ENCODE measurements around the gene PRKAB2. TPM values are rescaled to one million over a fixed set of nuclear protein-coding genes. Genes with fewer than 3 reads are reported as not detected.
"Not testable (repeated sequence)": the region's sequence is repeated elsewhere in the genome, so short reads cannot be mapped to it uniquely, and the experiment has no call there.

Gene PRKAB2
- total RNA-seq, 3 donors from 2014 or later, result 16.6 to 27.2 (median 20.2) TPM

DNA sequence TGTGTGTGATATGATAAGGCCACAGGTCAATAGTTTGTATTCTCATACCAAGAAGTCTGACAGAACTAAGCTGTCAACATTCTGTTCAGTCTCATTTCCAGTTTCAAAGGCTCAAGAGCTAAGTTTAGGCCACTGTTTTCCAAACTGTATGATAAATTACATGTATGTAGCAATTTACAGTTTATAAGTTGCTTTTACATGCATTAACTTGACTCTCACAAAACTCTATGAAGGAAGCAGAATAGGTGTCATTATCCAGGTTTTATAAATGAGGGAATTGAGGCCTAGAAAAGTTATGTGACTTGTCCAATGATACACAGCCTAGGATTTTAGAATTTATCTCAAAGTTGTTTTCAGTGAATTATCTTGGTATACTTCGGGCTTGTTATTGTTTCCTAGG, 29.5 kb upstream of the PRKAB2 start:
- H3K4me1 ChIP-seq (ENCODE audit: low read depth), result peaks cover 3% of the 10 kb centered on the region
- no peaks in the 10 kb centered on the region for H3K9me3 ChIP-seq
- TF ChIP-seq, protein P1, sequence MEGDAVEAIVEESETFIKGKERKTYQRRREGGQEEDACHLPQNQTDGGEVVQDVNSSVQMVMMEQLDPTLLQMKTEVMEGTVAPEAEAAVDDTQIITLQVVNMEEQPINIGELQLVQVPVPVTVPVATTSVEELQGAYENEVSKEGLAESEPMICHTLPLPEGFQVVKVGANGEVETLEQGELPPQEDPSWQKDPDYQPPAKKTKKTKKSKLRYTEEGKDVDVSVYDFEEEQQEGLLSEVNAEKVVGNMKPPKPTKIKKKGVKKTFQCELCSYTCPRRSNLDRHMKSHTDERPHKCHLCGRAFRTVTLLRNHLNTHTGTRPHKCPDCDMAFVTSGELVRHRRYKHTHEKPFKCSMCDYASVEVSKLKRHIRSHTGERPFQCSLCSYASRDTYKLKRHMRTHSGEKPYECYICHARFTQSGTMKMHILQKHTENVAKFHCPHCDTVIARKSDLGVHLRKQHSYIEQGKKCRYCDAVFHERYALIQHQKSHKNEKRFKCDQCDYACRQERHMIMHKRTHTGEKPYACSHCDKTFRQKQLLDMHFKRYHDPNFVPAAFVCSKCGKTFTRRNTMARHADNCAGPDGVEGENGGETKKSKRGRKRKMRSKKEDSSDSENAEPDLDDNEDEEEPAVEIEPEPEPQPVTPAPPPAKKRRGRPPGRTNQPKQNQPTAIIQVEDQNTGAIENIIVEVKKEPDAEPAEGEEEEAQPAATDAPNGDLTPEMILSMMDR (IDR thresholded peaks at IDR 0.05), result no peak
- intact Hi-C loops (cut with DNase I, micrococcal nuclease), result no loop called here
- H3K4me3 ChIP-seq, result no peak overlapping the region
- no peak for ATAC-seq
- H3K36me3 ChIP-seq (ENCODE audit: low read depth), result no peaks in the 10 kb centered on the region
- no peak for DNase-seq

DNA sequence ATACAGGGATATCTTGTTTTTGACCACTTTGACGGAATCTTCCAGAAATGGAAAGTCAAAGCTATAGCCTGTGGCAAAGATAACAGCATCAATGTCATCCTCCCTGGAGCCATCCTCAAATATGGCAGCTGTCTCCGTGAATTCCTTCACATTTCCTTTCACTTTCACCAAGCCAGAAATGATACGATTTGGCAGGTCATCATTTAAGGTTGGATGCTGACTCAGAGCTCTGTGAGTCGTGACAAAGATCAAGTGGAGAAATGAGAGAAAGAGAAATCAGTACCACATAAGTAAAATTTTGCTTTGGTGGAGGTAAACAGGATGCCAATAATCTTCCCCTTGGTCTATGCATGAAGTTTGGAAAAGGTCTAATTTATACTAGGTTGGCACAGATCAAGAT, 29.0 kb upstream of the PRKAB2 start:
- ATAC-seq (no peak), DNase-seq (no peak)
- H3K4me3 ChIP-seq, result no peak overlapping the region
- H3K4me1 ChIP-seq (ENCODE audit: low read depth), result peaks cover 3% of the 10 kb centered on the region
- TF ChIP-seq, protein P1 (IDR thresholded peaks at IDR 0.05), result no peak
- intact Hi-C loops (cut with DNase I, micrococcal nuclease), result no loop called here
- no peaks in the 10 kb centered on the region for H3K9me3 ChIP-seq
- no peaks in the 10 kb centered on the region for H3K36me3 ChIP-seq (ENCODE audit: low read depth)

DNA sequence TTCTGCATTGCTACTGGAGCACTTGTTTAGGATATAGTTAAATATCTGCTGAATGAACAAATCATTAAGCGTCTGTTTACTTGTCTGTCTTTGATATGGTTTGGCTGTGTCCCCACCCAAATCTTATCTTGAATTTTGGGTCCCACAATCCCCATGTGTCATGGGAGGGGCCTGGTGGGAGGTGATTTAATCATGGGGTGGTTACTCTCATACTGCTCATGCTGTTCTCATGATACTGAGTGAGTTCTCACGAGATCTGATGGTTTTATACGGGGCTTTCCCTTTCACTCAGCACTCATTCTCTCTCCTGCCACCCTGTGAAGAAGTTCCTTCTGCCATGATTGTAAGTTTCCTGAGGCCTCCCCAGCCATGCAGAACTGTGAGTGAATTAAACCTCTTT, 25.1 kb upstream of the PRKAB2 start:
- H3K4me1 ChIP-seq (ENCODE audit: low read depth); H3K4me3 ChIP-seq; ATAC-seq; DNase-seq; H3K36me3 ChIP-seq (ENCODE audit: low read depth); H3K9me3 ChIP-seq; intact Hi-C loops (cut with DNase I, micrococcal nuclease): not testable (repeated sequence)

DNA sequence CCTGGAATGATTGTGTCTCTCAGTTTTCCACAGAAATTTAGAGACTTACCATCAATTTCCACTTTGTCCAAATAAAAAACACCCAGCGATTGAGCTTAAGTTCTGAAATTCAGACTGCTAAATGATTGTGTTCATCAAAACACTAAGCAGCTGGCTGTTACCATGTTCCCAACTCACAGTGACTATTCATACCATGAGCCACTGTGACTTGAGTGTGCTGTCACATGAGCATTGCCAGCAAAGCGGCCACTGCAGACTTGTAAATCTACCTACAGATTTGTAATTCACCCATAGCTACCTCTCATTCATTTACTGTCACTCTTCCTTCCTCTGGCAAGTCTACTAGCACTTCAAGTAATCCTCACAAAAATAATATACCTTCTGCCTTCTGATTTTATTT, 17.2 kb upstream of the PRKAB2 start:
- ATAC-seq (no peak), DNase-seq (no peak)
- no peaks in the 10 kb centered on the region for H3K9me3 ChIP-seq
- intact Hi-C loops (cut with DNase I, micrococcal nuclease), result no loop called here
- no peak overlapping the region for H3K4me3 ChIP-seq
- H3K4me1 ChIP-seq (ENCODE audit: low read depth), result no peaks in the 10 kb centered on the region
- TF ChIP-seq, protein P1 (IDR thresholded peaks at IDR 0.05), result no peak
- no peaks in the 10 kb centered on the region for H3K36me3 ChIP-seq (ENCODE audit: low read depth)

DNA sequence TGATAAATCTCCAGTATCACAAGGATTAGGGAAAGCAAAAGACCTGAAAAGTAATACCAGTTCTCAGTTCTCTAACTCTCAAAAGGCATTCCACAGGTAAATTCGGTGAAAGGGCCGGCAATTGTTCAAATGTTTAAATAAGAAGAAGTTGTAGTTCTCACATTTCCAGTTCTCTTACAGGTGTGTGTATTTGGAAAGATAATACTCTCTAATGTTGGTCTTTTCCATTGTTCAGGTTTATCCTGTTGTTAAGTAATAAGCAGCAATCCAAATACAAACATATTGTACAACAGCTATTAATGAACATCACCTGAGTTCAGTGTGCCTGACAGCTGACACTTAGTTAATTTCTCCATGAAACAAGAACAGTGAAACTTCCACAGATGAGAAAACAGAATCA, 13.2 kb upstream of the PRKAB2 start:
- DNase-seq, result no peak
- ATAC-seq, result no peak
- no peaks in the 10 kb centered on the region for H3K9me3 ChIP-seq
- no peaks in the 10 kb centered on the region for H3K36me3 ChIP-seq (ENCODE audit: low read depth)
- TF ChIP-seq, protein P1 (IDR thresholded peaks at IDR 0.05), result no peak
- no peak overlapping the region for H3K4me3 ChIP-seq
- intact Hi-C loops (cut with DNase I, micrococcal nuclease), result no loop called here
- H3K4me1 ChIP-seq (ENCODE audit: low read depth), result no peaks in the 10 kb centered on the region

DNA sequence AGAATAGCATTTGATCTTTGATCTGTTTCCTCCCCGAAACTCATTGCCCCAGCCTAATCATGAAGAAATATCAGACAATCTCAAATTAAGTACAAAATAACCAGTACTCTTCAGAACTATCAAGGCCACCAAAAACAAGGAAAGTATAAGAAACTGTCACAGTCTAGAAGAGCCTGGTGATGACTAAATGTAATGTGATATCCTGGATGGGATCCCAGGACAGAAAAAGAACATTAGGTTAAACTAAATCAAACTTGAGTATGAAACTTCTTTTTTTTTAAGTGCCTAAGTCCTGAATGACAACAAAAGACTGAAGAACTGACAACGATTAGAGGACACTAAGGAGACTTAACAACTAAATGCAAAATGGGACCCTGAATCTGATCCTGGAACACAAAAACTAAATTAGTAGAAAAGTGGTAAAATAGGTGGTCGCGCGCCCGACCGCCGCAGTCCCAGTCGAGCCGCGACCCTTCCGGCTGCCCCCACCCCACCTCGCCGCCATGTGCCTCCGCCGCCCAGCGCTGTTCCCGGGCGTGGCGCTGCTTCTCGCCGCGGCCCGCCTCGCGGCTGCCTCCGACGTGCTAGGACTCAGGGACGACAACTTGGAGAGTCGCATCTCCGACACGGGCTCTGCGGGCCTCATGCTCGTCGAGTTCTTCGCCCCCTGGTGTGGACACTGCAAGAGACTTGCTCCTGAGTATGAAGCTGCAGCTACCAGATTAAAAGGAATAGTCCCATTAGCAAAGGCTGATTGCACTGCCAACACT, 5.5 kb upstream of the PRKAB2 start:
- TF ChIP-seq, protein P1 (IDR thresholded peaks at IDR 0.05), result no peak
- peaks cover 12% of the 10 kb centered on the region for H3K4me1 ChIP-seq (ENCODE audit: low read depth)
- DNase-seq (peak; percentile 21 to 51 (median 32)), ATAC-seq (peak; percentile 50)
- no peaks in the 10 kb centered on the region for H3K9me3 ChIP-seq
- no peak overlapping the region for H3K4me3 ChIP-seq
- H3K36me3 ChIP-seq (ENCODE audit: low read depth), result no peaks in the 10 kb centered on the region
- intact Hi-C loops (cut with DNase I, micrococcal nuclease), result no loop called here
